CD4-positive, alpha-beta T cell (primary cell): Measurements from ENCODE around the gene SPDYE5. TPM values are rescaled to one million over a fixed set of nuclear protein-coding genes. Genes with fewer than 3 reads are reported as not detected.
"Not testable (repeated sequence)": the region's sequence is repeated elsewhere in the genome, so short reads cannot be mapped to it uniquely, and the experiment has no call there.

Source experiments
- ATAC-seq: fragments of 200-7000 bp; cut with Tn5 transposase; one replicate; pipeline ENCODE4 v1.10.0; 2022; ENCODE audit warnings: mild to moderate bottlenecking; ENCODE audit not compliant: poor library complexity
- CTCF ChIA-PET: fragments of 350-600 bp; sonication (Branson Sonifier 250); formaldehyde crosslinking; loops from one replicate; lab custom pipeline; 2021; ENCODE audit warnings: antibody characterized with exemption, inconsistent platforms; lab: Charles Lee
- POLR2A ChIA-PET: fragments of 350-600 bp; sonication (Branson Sonifier 250); formaldehyde crosslinking; loops from one replicate; lab custom pipeline; 2021; ENCODE audit warnings: antibody characterized with exemption, inconsistent platforms; lab: Charles Lee
- DNase-seq, 14 experiments: peaks; one replicate each; pipeline ENCODE4 v3.0.0-alpha.2; 2013 to 2020; ENCODE audit warnings: mixed read lengths in 2 of 14
- H3K27ac ChIP-seq, 2 donors: one replicate each; pipeline versions ENCODE4 v1.5.1 to v1.7.0; 2013; ENCODE audit warnings: low read length in 2 of 2, low read depth in 1 of 2, mild to moderate bottlenecking in 1 of 2
- H3K27me3 ChIP-seq, 2 experiments: 1 replicate in 1 of 2; 2 replicates in 1 of 2; pipeline versions ENCODE4 v1.6.1 to v1.7.0; 2013; ENCODE audit warnings: low read length in 2 of 2, control low read depth in 1 of 2, mild to moderate bottlenecking in 1 of 2, moderate library complexity in 1 of 2; ENCODE audit not compliant: insufficient read depth in 2 of 2, control insufficient read depth in 1 of 2
- H3K36me3 ChIP-seq: one replicate; pipeline ENCODE4 v1.6.1; 2013; ENCODE audit warnings: low read length, control low read depth; ENCODE audit not compliant: insufficient read depth
- H3K4me1 ChIP-seq: one replicate; pipeline ENCODE4 v1.6.1; 2013; ENCODE audit warnings: low read length, control low read depth; ENCODE audit not compliant: insufficient read depth
- H3K4me3 ChIP-seq: one replicate; pipeline ENCODE4 v1.5.1; 2013; ENCODE audit warnings: mild to moderate bottlenecking, low read length, moderate library complexity
- H3K9me3 ChIP-seq, 2 experiments: 1 replicate in 1 of 2; 2 replicates in 1 of 2; pipeline versions ENCODE4 v1.6.1 to v1.7.0; 2013; ENCODE audit warnings: low read length in 2 of 2, mild to moderate bottlenecking in 2 of 2, control low read depth in 1 of 2, moderate library complexity in 1 of 2; ENCODE audit not compliant: control insufficient read depth in 1 of 2, insufficient read depth in 1 of 2
- H3K27ac Mint-ChIP-seq: one replicate; pipeline ENCODE4 v1.8.0; 2020; ENCODE audit warnings: mixed read lengths
- H3K27me3 Mint-ChIP-seq: one replicate; pipeline ENCODE4 v1.8.0; 2021; ENCODE audit warnings: mixed read lengths
- H3K36me3 Mint-ChIP-seq: one replicate; pipeline ENCODE4 v1.8.0; 2021; ENCODE audit warnings: low read depth, mixed read lengths
- H3K4me1 Mint-ChIP-seq: one replicate; pipeline ENCODE4 v1.8.0; 2021; ENCODE audit warnings: low read depth, mixed read lengths
- H3K4me3 Mint-ChIP-seq: one replicate; pipeline ENCODE4 v1.8.0; 2020; ENCODE audit warnings: mild to moderate bottlenecking, mixed read lengths
- H3K9me3 Mint-ChIP-seq: one replicate; pipeline ENCODE4 v1.8.0; 2020; ENCODE audit warnings: mixed read lengths
- intact Hi-C, 2 experiments: fragments of 100-400 bp; cut with DNase I in 1 of 2; cut with micrococcal nuclease in 1 of 2; formaldehyde crosslinking; loops; one replicate each; pipeline versions ENCODE4 v1.15.1 to v1.9.0; 2023 to 2025; cut with DNase I, micrococcal nuclease
- total RNA-seq, 174 experiments: library from RNA in 2 of 174; stranded (reverse) in 2 of 174; gene quantifications; one replicate each; pipeline ENCODE4 v1.2.3 and lab custom pipeline; 2021 to 2026
- TF ChIP-seq, protein P1 (sequence below): fragments of 200-600 bp; IDR thresholded peaks from one replicate; pipeline ENCODE4 v1.8.0; 2022; ENCODE audit warnings: antibody characterized with exemption, mild to moderate bottlenecking

SPDYE5 gene
- total RNA-seq, 2 experiments from 2014 or later, result 0.20 TPM; not detected in 1

DNA sequence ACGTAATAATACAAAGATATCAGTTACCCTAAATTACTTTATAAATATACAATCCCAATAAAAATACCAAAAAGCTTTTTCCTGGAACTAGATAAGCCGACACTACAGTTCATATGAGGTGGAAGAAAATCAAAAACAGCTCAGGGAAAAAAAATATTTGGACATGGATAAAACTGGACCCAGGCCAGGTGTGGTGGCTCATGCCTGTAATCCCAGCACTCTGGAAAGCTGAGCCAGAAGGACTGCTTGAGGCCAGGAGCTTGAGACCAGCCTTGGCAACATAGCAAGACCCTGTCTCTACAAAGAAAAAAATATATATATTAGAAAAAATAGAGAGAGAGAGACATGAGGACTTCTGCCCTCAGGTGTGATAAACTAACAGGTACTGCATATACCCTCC is 26.7 kb downstream of the SPDYE5 start:
- POLR2A ChIA-PET, H3K27ac ChIP-seq, H3K27me3 Mint-ChIP-seq, H3K4me3 Mint-ChIP-seq, H3K27me3 ChIP-seq, CTCF ChIA-PET, ATAC-seq, DNase-seq, intact Hi-C loops, H3K9me3 Mint-ChIP-seq, H3K36me3 ChIP-seq, H3K4me3 ChIP-seq, H3K9me3 ChIP-seq, H3K27ac Mint-ChIP-seq, H3K4me1 ChIP-seq: not testable (repeated sequence)
- H3K36me3 Mint-ChIP-seq, result peaks cover 64% of the 10 kb centered on the region
- H3K4me1 Mint-ChIP-seq, result peaks cover 30% of the 10 kb centered on the region

DNA sequence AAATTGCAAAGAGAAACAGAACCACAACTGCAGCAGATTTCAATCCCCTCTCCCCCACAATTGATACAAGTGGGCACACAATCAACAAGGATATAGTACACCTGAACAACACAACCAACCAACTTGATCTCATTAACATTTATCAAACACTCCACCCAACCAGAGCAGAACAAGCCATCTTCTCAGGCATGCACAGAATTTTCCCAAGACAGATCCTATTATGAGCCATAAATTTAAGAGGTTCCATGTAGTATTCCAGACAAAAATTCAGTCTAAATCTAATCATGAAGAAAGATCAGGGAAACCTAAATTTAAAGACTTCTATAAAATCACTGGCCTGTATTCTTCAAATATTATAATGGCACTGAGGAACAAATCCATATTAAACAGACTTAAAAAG is 29.6 kb downstream of the SPDYE5 start:
- POLR2A ChIA-PET, DNase-seq, H3K27me3 Mint-ChIP-seq, H3K27ac ChIP-seq, CTCF ChIA-PET, H3K27me3 ChIP-seq, H3K4me3 Mint-ChIP-seq, ATAC-seq, H3K9me3 Mint-ChIP-seq, H3K9me3 ChIP-seq, H3K4me3 ChIP-seq: not testable (repeated sequence)
- Mint-ChIP-seq H3K4me1 (peaks cover 47% of the 10 kb centered on the region), H3K36me3 (peaks cover 73% of the 10 kb centered on the region), H3K27ac (peak overlapping the region; percentile 12)
- intact Hi-C loops, result loop anchor here in 1 of 2 experiments (10.0 kb wide), 1 partner anchor 503 kb away; no protein-coding TSS in a partner anchor
- Histone ChIP-seq H3K36me3 (peaks cover 21% of the 10 kb centered on the region), H3K4me1 (peaks cover 12% of the 10 kb centered on the region)

DNA sequence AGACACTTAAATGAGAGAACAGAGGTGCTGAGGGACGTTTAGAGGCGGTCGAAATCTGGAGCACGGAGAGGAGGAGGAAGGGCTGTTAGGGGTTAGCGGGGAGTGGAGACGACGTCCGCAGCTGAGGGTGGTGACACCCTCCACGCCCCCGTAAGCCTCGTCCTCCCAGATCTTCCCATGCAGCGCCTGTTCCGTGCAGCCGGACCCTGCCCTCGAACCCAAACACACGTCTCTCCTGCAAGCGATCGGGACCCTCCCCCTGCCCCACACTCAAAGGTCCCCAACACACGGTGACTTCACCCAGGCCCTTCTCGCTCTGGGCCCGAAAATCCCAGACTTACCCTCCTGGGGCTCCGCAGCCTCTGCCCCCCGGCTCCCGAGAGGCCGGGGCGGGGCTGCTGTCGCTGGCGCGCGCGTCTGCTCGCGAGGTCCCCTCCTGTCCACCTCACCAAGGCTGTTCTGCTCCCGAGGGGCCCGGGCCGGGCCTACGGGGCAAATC is 35.2 kb downstream of the SPDYE5 start:
- H3K9me3 Mint-ChIP-seq, POLR2A ChIA-PET, H3K27me3 Mint-ChIP-seq, H3K27ac ChIP-seq, ATAC-seq, H3K9me3 ChIP-seq, H3K27me3 ChIP-seq, CTCF ChIA-PET: not testable (repeated sequence)
- Mint-ChIP-seq H3K4me1 (peaks cover 43% of the 10 kb centered on the region), H3K27ac (peak overlapping the region; percentile 88), H3K36me3 (peaks cover 49% of the 10 kb centered on the region), H3K4me3 (peak overlapping the region; percentile 96)
- intact Hi-C loops, result loop anchor here (5.0 to 10.0 kb wide), 3 partner anchors 210 to 498 kb away; partner anchors contain the start of gene HIP1 (in 1 of the 2)
- Histone ChIP-seq H3K36me3 (peaks cover 19% of the 10 kb centered on the region), H3K4me1 (peaks cover 27% of the 10 kb centered on the region), H3K4me3 (peak overlapping the region; percentile 69)
- peak in 3 of 14 experiments; percentile 3 to 44 (median 15) for DNase-seq

DNA sequence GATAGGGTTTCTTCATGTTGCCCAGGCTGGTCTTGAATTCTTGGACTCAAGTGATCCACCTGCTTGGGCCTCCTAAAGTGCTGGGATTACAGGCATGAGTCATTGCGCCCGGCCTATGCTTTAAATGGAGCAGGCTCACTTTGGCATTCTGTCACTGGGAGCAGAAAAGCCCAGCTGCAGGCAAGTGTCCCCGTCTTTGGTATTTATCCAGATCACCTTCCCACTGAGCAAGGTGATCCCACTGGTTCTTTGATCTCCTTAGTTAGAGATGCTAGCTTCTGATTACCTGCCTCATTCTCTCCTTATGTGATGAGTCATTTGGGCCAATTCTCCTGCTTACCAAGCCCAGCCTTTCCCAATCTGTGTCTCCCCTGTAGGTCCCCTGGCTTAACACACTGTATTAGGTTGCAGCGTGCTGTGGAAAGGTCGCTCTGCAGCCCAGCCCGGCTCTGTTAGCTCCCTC is 39.3 kb downstream of the SPDYE5 start:
- no peak overlapping the region for H3K27ac Mint-ChIP-seq

More for the DNA sequence above, 39.3 kb downstream of the SPDYE5 start:
- Mint-ChIP-seq H3K27me3 (no peaks in the 10 kb centered on the region), H3K4me1 (peaks cover 18% of the 10 kb centered on the region), H3K4me3 (peak overlapping the region; percentile 50), H3K9me3 (no peaks in the 10 kb centered on the region), H3K36me3 (peaks cover 17% of the 10 kb centered on the region)
- CTCF ChIA-PET, result interaction anchor here (0.8 kb wide), 1 partner anchor 8 kb away, joined by 3 read pairs; no protein-coding TSS in a partner anchor
- TF ChIP-seq, protein P1, sequence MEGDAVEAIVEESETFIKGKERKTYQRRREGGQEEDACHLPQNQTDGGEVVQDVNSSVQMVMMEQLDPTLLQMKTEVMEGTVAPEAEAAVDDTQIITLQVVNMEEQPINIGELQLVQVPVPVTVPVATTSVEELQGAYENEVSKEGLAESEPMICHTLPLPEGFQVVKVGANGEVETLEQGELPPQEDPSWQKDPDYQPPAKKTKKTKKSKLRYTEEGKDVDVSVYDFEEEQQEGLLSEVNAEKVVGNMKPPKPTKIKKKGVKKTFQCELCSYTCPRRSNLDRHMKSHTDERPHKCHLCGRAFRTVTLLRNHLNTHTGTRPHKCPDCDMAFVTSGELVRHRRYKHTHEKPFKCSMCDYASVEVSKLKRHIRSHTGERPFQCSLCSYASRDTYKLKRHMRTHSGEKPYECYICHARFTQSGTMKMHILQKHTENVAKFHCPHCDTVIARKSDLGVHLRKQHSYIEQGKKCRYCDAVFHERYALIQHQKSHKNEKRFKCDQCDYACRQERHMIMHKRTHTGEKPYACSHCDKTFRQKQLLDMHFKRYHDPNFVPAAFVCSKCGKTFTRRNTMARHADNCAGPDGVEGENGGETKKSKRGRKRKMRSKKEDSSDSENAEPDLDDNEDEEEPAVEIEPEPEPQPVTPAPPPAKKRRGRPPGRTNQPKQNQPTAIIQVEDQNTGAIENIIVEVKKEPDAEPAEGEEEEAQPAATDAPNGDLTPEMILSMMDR, result no peak
- Histone ChIP-seq H3K4me3 (no peak overlapping the region), H3K9me3 (no peaks in the 10 kb centered on the region), H3K27ac (no peak overlapping the region), H3K4me1 (peaks cover 19% of the 10 kb centered on the region), H3K27me3 (no peaks in the 10 kb centered on the region), H3K36me3 (no peaks in the 10 kb centered on the region)
- DNase-seq (no peak), ATAC-seq (no peak)
- POLR2A ChIA-PET, result no interaction called here
- intact Hi-C loops, result no loop called here
